ENCODE measurements around the gene ZNF32. TPM values are rescaled to one million over a fixed set of nuclear protein-coding genes. Genes with fewer than 3 reads are reported as not detected.

Gene ZNF32
- total RNA-seq, 1 experiment from 2014 or later = 14.6 TPM

DNA sequence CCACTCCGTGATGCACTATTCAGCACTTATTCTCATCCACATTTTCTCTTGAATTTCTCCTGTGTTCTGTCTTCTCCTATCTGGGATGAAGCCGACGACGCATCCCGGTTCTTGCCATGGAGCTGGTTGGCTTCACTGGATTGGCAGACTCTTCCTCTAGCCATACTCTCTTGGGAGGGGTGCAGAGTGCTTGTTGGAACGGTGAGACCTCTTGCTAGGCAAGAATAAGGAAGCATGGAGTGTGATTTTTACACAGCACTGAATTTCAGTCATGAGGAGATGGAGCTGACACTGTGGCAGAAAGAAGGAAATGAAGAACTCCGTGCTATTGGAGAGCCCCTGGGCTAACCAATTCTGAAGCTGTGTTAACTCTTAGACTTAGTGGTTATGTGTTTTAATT is 28.2 kb upstream of the ZNF32 start:
- Histone ChIP-seq H4K8ac (replicated peaks; ENCODE audit: insufficient read length, low read depth, low read length) (no peak overlapping the region), H2BK120ac (ENCODE audit: low read depth, low read length, poor library complexity, severe bottlenecking) (no peak overlapping the region), H3K79me1 (ENCODE audit: insufficient read depth, low read depth, low read length, poor library complexity, severe bottlenecking) (no peaks in the 10 kb centered on the region), H3K9me3 (ENCODE audit: control insufficient read depth, low read depth, low read length) (no peaks in the 10 kb centered on the region), H2BK15ac (ENCODE audit: low read depth, low read length) (no peak overlapping the region), H3K4ac (ENCODE audit: low read depth, low read length) (no peak overlapping the region), H3K4me1 (ENCODE audit: insufficient read depth, low read length) (no peaks in the 10 kb centered on the region), H3K23ac (ENCODE audit: insufficient read length, low read depth, low read length) (no peak overlapping the region), H3K27me3 (ENCODE audit: insufficient read depth, low read length) (no peaks in the 10 kb centered on the region), H4K91ac (ENCODE audit: insufficient read length, low read depth, low read length) (no peak overlapping the region), H3K56ac (ENCODE audit: insufficient read length, low read depth, low read length) (no peak overlapping the region), H2AK5ac (ENCODE audit: insufficient read length, low read length) (no peak overlapping the region), H2BK5ac (ENCODE audit: insufficient read length, low read length) (no peak overlapping the region), H4K5ac (ENCODE audit: insufficient read length, low read depth, low read length) (no peak overlapping the region), H2AFZ (ENCODE audit: low read length) (no peak overlapping the region), H3T11ph (ENCODE audit: low read length) (no peak overlapping the region), H3K23me2 (ENCODE audit: insufficient read length, low read depth, low read length, poor library complexity, severe bottlenecking) (no peaks in the 10 kb centered on the region), H3K4me2 (ENCODE audit: insufficient read depth, insufficient read length, low read length) (no peak overlapping the region), H3K14ac (ENCODE audit: insufficient read depth, low read length) (no peak overlapping the region), H3K9ac (ENCODE audit: extremely low read depth, insufficient read length, low read length) (no peak overlapping the region), H2BK12ac (ENCODE audit: insufficient read length, low read depth, low read length) (no peak overlapping the region), H2BK20ac (ENCODE audit: low read depth, low read length, poor library complexity, severe bottlenecking) (no peak overlapping the region), H3K27ac (ENCODE audit: insufficient read length, low read depth, low read length) (no peak overlapping the region), H3K18ac (ENCODE audit: insufficient read length, low read depth, low read length) (no peak overlapping the region), H4K20me1 (ENCODE audit: control insufficient read depth, insufficient read depth, insufficient read length) (no peaks in the 10 kb centered on the region), H3K79me2 (ENCODE audit: insufficient read depth, low read length) (no peaks in the 10 kb centered on the region)
- H3K9me3 Mint-ChIP-seq = peaks cover 0 to 6% of the 10 kb centered on the region in 2 experiments; a peak in 2 of 5 replicates
- H3K27ac Mint-ChIP-seq = no peak overlapping the region
- peaks cover 3% of the 10 kb centered on the region for H3K27me3 Mint-ChIP-seq (ENCODE audit: low read depth)
- DNase-seq = no peak
- H3K4me3 Mint-ChIP-seq = no peak overlapping the region
- TF ChIP-seq, protein P1, sequence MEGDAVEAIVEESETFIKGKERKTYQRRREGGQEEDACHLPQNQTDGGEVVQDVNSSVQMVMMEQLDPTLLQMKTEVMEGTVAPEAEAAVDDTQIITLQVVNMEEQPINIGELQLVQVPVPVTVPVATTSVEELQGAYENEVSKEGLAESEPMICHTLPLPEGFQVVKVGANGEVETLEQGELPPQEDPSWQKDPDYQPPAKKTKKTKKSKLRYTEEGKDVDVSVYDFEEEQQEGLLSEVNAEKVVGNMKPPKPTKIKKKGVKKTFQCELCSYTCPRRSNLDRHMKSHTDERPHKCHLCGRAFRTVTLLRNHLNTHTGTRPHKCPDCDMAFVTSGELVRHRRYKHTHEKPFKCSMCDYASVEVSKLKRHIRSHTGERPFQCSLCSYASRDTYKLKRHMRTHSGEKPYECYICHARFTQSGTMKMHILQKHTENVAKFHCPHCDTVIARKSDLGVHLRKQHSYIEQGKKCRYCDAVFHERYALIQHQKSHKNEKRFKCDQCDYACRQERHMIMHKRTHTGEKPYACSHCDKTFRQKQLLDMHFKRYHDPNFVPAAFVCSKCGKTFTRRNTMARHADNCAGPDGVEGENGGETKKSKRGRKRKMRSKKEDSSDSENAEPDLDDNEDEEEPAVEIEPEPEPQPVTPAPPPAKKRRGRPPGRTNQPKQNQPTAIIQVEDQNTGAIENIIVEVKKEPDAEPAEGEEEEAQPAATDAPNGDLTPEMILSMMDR (conservative IDR thresholded peaks at IDR 0.05) = no peak
- peaks cover 0 to 1% (median 0%) of the 10 kb centered on the region in 3 experiments; a peak in 2 of 7 replicates for H3K36me3 Mint-ChIP-seq (ENCODE audit: insufficient read depth in 1 of 3, low read depth in 3 of 3)
- WGBS (ENCODE audit: extremely low coverage, insufficient read length, low lambda C conversion rate) = no CpG with 5 or more reads among the region's 7 CpGs
- 0 out of 4 replicates have a peak, but pooled peaks cover 0 to 3% of the 10 kb centered on the region in 2 experiments for H3K4me1 Mint-ChIP-seq

Data from H9 (cell line).